NCI-H146 (cell line): ENCODE data around the gene RAD51B.

Experiments
- DNase-seq: peaks from one replicate; lab custom pipeline; 2025; lab: John Stamatoyannopoulos, UW

The RAD51B gene

GRCh38 chr14:68468437-68469207 is 649.0 kb downstream of the RAD51B start:
- DNase-seq = no peak

GRCh38 chr14:68469208-68469713 is 649.7 kb downstream of the RAD51B start:
- peak; percentile 54 for DNase-seq

GRCh38 chr14:68470361-68470760 is 650.8 kb downstream of the RAD51B start:
- no peak for DNase-seq

GRCh38 chr14:68471029-68471963 is 651.7 kb downstream of the RAD51B start:
- no peak for DNase-seq

GRCh38 chr14:68471964-68472508 is 652.5 kb downstream of the RAD51B start:
- DNase-seq = no peak

- no peak for DNase-seq
Observed at GRCh38 chr14:68473069-68473468, 653.5 kb downstream of the RAD51B start.

- no peak for DNase-seq
Observed at GRCh38 chr14:68473794-68474193, 654.2 kb downstream of the RAD51B start.

GRCh38 chr14:68474741-68475140 is 655.2 kb downstream of the RAD51B start:
- DNase-seq = no peak

GRCh38 chr14:68475802-68476201 is 656.2 kb downstream of the RAD51B start:
- DNase-seq = no peak

- DNase-seq = no peak
Observed at GRCh38 chr14:68476212-68477109, 656.9 kb downstream of the RAD51B start.

- DNase-seq = no peak
Observed at GRCh38 chr14:68477110-68477455, 657.5 kb downstream of the RAD51B start.

- DNase-seq = no peak
Observed at GRCh38 chr14:68477461-68478085, 658.0 kb downstream of the RAD51B start.

- DNase-seq = no peak
Observed at GRCh38 chr14:68479247-68479646, 659.7 kb downstream of the RAD51B start.

GRCh38 chr14:68482018-68482417 is 662.4 kb downstream of the RAD51B start:
- no peak for DNase-seq

- no peak for DNase-seq
Observed at GRCh38 chr14:68482772-68483395, 663.3 kb downstream of the RAD51B start.

- DNase-seq = no peak
Observed at GRCh38 chr14:68486033-68486732, 666.6 kb downstream of the RAD51B start.

GRCh38 chr14:68486809-68487208 is 667.2 kb downstream of the RAD51B start:
- no peak for DNase-seq

GRCh38 chr14:68487805-68488590 is 668.4 kb downstream of the RAD51B start:
- no peak for DNase-seq

GRCh38 chr14:68491793-68492192 is 672.2 kb downstream of the RAD51B start:
- DNase-seq = no peak
